Esophagus (tissue), 2 donors: ENCODE measurements around the gene HTD2. TPM values are rescaled to one million over a fixed set of nuclear protein-coding genes. Genes with fewer than 3 reads are reported as not detected.
"Not testable (repeated sequence)": the region's sequence is repeated elsewhere in the genome, so short reads cannot be mapped to it uniquely, and the experiment has no call there.

Source experiments
- H3K27ac ChIP-seq, 2 donors: one replicate each; pipeline ENCODE4 v1.5.1; 2013; ENCODE audit warnings: low read depth in 2 of 2, mild to moderate bottlenecking in 2 of 2, inconsistent platforms in 1 of 2, low read length in 1 of 2, moderate library complexity in 1 of 2
- H3K27me3 ChIP-seq, 2 donors: one replicate each; pipeline ENCODE4 v1.6.1; 2013; ENCODE audit warnings: low read length in 2 of 2, control low read depth in 1 of 2, mild to moderate bottlenecking in 1 of 2; ENCODE audit not compliant: insufficient read depth in 2 of 2, control insufficient read depth in 1 of 2
- H3K36me3 ChIP-seq, 2 donors: one replicate each; pipeline ENCODE4 v1.6.1; 2013; ENCODE audit warnings: low read length in 1 of 2; ENCODE audit not compliant: control insufficient read depth in 2 of 2, insufficient read depth in 2 of 2
- H3K4me1 ChIP-seq, 2 donors: one replicate each; pipeline ENCODE4 v1.6.1; 2013; ENCODE audit warnings: low read length in 1 of 2; ENCODE audit not compliant: control insufficient read depth in 2 of 2, insufficient read depth in 2 of 2
- H3K4me3 ChIP-seq, 2 donors: one replicate each; pipeline ENCODE4 v1.5.1; 2013; ENCODE audit warnings: low read length in 2 of 2, mild to moderate bottlenecking in 2 of 2, low read depth in 1 of 2, moderate library complexity in 1 of 2
- H3K9me3 ChIP-seq, 2 donors: one replicate each; pipeline ENCODE4 v1.6.1; 2013; ENCODE audit warnings: mild to moderate bottlenecking in 2 of 2, low read depth in 1 of 2, low read length in 1 of 2, moderate library complexity in 1 of 2; ENCODE audit not compliant: control insufficient read depth in 2 of 2, insufficient read depth in 1 of 2
- WGBS, 2 donors: extraction: QIAGEN DNeasy Blood & Tissue Kit; methylation state at CpG; one replicate each; pipeline ENCODE4 v1.1.7; 2013; 5-methylcytosine and 5-hydroxymethylcytosine counted together
- polyA plus RNA-seq, 2 donors: library from polyadenylated mRNA; stranded (reverse); fragments of 200-250 nt; gene quantifications; one replicate each; pipeline ENCODE4 v1.2.3, GENCODE V29; 2013
- donor health status: healthy with polysubstance abuse.
- donor health status: Bipolar disorder and iron deficiency.

Gene HTD2
- polyA plus RNA-seq, 2 donors = 1.3 to 5.9 TPM

DNA sequence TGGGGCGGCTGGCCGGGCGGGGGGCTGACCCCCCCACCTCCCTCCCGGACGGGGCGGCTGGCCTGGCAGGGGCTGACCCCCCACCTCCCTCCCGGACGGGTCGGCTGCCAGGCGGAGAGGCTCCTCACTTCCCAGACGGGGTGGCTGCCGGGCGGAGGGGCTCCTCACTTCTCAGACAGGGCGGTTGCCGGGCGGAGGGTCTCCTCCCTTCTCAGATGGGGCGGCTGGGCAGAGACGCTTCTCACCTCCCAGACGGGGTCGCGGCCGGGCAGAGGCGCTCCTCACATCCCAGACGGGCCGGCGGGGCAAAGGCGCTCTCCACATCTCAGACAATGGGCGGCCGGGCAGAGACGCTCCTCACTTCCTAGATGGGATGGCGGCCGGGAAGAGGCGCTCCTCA lies 15.9 kb upstream of the HTD2 start:
- not testable (repeated sequence) for H3K4me3 ChIP-seq, H3K27ac ChIP-seq, H3K4me1 ChIP-seq, H3K27me3 ChIP-seq, H3K36me3 ChIP-seq, H3K9me3 ChIP-seq
- WGBS, 2 donors = 97% methylated on average over 33 of the region's 33 CpGs; no CpG with 5 or more reads in 1 of the 2 donors

DNA sequence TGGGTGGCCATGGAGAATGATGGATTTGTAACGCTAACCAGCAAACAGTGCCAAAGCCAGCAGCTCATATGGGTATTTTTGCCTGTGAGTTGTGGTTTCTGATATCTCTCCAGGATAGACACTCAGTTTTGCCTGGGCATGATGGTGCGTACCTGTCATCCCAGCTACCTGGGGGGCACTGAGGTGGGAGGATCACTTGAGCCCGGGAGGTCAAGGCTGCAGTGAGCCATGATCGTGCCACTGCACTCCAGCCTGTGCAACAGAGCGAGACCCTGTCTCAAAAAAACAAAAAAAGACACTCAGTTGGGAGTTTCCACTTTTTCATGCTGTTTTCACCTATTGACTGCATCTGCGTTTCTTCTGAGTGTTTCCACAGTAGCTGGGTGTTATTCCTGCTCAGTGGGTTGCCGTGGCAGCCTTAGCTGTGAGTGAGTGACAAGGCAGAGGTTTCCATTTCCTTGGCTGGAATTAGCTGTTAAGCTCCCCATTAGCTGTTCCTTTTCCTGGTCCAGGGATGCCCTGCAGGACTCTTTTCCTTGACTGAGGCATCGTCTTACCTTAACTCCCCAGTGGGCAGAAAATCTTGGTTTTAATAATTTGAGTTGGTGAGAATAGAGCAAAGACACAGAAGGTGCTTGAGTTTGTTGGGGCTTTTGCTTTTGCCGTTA lies 14.5 kb upstream of the HTD2 start:
- no peaks in the 10 kb centered on the region for H3K27me3 ChIP-seq
- 80 to 83% methylated on average over 9 of the region's 9 CpGs for WGBS, 2 donors
- H3K4me1 ChIP-seq = no peaks in the 10 kb centered on the region
- H3K4me3 ChIP-seq = no peak overlapping the region
- H3K36me3 ChIP-seq = peaks cover 0 to 4% of the 10 kb centered on the region in 2 donors
- H3K9me3 ChIP-seq = no peaks in the 10 kb centered on the region
- H3K27ac ChIP-seq = no peak overlapping the region

DNA sequence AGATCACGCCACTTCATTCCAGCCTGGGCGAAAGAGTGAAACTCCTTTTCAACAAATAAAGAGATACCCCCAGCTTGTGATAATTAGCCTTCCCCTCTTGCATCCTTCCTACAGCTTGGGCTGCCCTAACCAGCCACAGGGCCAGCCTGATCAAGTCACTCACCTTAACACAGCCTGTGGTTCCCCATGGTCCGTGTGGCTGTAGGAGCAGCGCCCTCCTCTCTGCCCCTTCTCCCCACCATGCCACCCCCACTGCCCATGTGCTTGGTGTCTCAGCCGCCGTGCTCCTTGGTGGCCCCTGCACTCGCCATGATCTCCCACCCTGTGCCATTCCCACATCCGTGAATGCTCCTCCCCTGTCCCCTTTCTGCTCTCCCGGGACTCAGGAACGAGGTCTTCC lies 13.5 kb upstream of the HTD2 start:
- Histone ChIP-seq H3K4me1 (no peaks in the 10 kb centered on the region), H3K27ac (no peak overlapping the region), H3K9me3 (no peaks in the 10 kb centered on the region), H3K36me3 (no peaks in the 10 kb centered on the region), H3K4me3 (no peak overlapping the region), H3K27me3 (no peaks in the 10 kb centered on the region)
- WGBS, 2 donors = 90 to 93% methylated on average over 10 of the region's 10 CpGs

DNA sequence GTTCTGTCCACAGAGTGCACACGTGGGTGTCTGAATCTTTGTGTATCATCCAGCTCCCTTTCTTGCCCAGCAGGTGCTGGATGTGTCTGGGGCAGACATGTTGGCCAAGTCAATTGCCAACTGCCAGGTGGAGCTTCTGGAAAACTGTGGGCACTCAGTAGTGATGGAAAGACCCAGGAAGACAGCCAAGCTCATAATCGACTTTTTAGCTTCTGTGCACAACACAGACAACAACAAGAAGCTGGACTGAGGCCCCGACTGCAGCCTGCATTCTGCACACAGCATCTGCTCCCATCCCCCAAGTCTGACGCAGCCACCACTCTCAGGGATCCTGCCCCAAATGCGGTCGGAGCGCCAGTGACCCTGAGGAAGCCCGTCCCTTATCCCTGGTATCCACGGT lies 12.8 kb upstream of the HTD2 start:
- 75 to 78% methylated on average over 9 of the region's 9 CpGs for WGBS, 2 donors
- Histone ChIP-seq H3K36me3 (no peaks in the 10 kb centered on the region), H3K9me3 (no peaks in the 10 kb centered on the region), H3K4me3 (no peak overlapping the region), H3K4me1 (no peaks in the 10 kb centered on the region), H3K27ac (no peak overlapping the region), H3K27me3 (no peaks in the 10 kb centered on the region)

DNA sequence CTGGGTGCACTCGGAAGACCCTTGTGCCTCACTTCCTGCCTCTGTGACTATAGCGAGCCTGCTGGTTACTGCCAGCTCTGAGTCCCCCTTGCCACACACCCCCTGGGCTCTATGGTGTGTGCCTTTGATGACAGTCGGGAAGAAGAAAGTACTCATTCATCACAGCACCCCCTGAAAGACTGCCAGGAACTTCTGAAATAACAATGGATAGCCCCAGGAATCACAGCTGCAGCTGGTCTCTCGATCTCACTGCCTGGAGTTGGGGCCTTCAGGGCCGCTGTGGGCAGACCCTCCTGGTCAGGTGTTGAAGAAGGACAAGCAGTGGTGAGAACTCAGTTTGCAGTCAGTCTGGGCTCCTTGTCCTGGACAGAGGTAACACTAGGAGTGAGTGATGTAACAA lies 10.1 kb upstream of the HTD2 start:
- WGBS, 2 donors = 39 to 50% methylated on average over 5 of the region's 5 CpGs
- no peak overlapping the region for H3K27ac ChIP-seq

DNA sequence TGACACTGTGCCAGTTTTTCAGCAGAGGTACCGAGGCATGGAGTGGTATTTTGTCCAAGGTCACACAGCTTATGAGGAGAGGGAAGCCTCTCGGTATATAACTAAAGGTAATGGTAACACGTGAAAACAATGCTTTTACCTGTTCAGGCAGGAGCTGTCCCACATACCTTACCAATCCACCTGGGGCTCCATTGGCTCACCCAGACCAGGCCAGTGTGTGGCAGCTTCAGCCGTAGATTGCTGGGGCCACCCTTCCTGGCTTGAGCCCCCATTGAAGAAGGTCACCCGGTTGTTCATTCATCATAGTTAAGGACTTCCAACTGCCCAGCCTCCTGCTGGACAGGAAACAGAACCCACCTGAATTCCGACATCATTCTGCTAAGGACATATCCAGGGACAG lies 9.5 kb upstream of the HTD2 start:
- H3K9me3 ChIP-seq = no peaks in the 10 kb centered on the region
- H3K4me1 ChIP-seq = no peaks in the 10 kb centered on the region
- H3K36me3 ChIP-seq = no peaks in the 10 kb centered on the region
- 47 to 50% methylated on average over 6 of the region's 6 CpGs for WGBS, 2 donors
- no peaks in the 10 kb centered on the region for H3K27me3 ChIP-seq
- no peak overlapping the region for H3K4me3 ChIP-seq
- H3K27ac ChIP-seq = no peak overlapping the region

More for the DNA sequence above, 10.1 kb upstream of the HTD2 start:
- Histone ChIP-seq H3K27me3 (no peaks in the 10 kb centered on the region), H3K9me3 (no peaks in the 10 kb centered on the region), H3K4me1 (no peaks in the 10 kb centered on the region), H3K4me3 (no peak overlapping the region), H3K36me3 (no peaks in the 10 kb centered on the region)

DNA sequence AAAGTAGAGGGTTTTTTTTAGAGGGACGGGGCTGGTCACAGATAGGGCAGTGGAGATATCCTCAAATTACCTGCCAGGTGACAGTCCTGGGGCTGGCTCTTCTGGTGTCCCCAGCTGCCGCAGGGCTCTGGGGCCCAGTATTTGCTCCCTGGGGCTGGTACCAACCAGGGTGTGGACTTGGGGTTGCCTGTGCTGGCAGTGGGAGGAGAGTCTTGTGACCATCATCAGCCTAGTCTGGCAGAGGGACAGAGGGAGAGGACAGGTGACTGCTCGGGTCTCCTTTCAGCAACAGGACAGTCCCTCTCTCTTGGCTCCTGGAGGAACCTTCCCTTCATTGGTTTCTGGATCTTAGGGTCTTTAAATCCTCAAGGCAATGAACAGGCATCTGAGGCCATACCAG lies 8.1 kb upstream of the HTD2 start:
- H3K4me1 ChIP-seq = no peaks in the 10 kb centered on the region

DNA sequence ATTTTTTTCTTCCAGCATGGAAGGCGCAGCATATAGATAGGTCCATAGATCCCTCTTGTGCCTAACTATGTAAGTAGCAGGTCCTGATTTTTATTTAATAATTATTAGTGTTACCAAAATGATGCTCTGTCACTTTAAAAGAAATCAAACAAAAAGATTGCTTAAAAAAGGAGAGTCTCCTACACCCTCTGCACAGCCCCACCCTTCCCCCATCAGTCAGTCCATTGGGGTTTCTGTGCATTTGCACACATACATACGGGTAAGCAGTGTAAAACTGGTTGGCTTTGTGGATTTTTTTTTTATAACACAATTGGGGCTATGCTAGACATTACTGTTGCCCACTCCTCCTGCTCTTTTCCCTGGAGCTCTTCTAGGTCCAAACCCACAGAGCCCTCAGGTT lies 7.2 kb upstream of the HTD2 start:
- H3K27ac ChIP-seq = no peak overlapping the region
- no peaks in the 10 kb centered on the region for H3K36me3 ChIP-seq
- H3K4me1 ChIP-seq = no peaks in the 10 kb centered on the region
- 54 to 60% methylated on average over 2 of the region's 2 CpGs for WGBS, 2 donors
- H3K9me3 ChIP-seq = no peaks in the 10 kb centered on the region
- H3K27me3 ChIP-seq = no peaks in the 10 kb centered on the region
- no peak overlapping the region for H3K4me3 ChIP-seq

More for the DNA sequence above, 8.1 kb upstream of the HTD2 start:
- Histone ChIP-seq H3K36me3 (no peaks in the 10 kb centered on the region), H3K27ac (no peak overlapping the region), H3K4me3 (no peak overlapping the region), H3K9me3 (no peaks in the 10 kb centered on the region), H3K27me3 (no peaks in the 10 kb centered on the region)
- whole genome bisulfite sequencing, 2 donors = 63 to 71% methylated on average over 3 of the region's 3 CpGs

DNA sequence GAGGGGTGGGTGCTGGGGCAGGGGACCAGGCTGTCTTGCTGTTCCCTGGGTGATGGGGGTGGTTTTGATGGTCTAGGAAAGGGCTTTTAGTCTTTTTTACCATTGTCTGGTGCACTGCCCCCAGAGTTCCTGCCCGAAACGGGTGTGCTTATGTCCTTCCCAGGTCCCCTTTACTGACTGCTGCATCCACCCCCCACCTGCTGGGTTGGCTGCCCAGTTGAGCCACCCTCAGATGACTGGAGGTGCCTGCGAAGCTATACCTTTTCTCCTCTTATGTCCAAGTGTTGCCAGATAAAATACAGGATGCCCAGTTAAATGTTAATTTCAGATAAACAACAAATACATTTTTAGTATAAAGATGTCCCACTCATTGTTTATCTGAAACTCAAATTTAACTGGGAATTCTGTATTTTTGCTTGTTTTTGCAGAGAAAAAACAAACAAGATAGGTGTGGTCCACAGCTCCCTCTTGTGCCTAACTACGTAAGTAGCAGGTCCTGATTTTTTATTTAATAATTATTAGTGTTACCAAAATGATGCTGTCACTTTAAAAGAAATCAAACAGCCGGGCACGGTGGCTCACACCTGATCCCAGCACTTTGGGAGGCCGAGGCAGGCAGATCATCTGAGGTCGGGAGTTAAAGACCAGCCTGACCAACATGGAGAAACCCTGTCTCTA lies 6.3 kb upstream of the HTD2 start:
- Histone ChIP-seq H3K27me3 (no peaks in the 10 kb centered on the region), H3K4me1 (no peaks in the 10 kb centered on the region), H3K27ac (no peak overlapping the region), H3K4me3 (no peak overlapping the region), H3K36me3 (no peaks in the 10 kb centered on the region), H3K9me3 (no peaks in the 10 kb centered on the region)
- WGBS, 2 donors = 15 to 17% methylated on average over 8 of the region's 8 CpGs
